ENCODE data around the gene POGLUT2.

- TF ChIP-seq CTCF (IDR thresholded peaks at IDR 0.05) (no peak), POLR2A (IDR thresholded peaks at IDR 0.05) (no peak)
Observed at GRCh38 chr13:102814793-102815192, 16.0 kb upstream of the POGLUT2 start.

Data from upper lobe of left lung (tissue), 4 donors.